ENCODE data around the gene CDKL4. TPM values are rescaled to one million over a fixed set of nuclear protein-coding genes. Genes with fewer than 3 reads are reported as not detected.

The CDKL4 gene
- under 1 TPM in 5 of 6 donors, not detected in 1; 0.25 to 0.79 (median 0.61) TPM for total RNA-seq
- polyA plus RNA-seq = under 1 TPM; 0.14 to 0.19 TPM

DNA sequence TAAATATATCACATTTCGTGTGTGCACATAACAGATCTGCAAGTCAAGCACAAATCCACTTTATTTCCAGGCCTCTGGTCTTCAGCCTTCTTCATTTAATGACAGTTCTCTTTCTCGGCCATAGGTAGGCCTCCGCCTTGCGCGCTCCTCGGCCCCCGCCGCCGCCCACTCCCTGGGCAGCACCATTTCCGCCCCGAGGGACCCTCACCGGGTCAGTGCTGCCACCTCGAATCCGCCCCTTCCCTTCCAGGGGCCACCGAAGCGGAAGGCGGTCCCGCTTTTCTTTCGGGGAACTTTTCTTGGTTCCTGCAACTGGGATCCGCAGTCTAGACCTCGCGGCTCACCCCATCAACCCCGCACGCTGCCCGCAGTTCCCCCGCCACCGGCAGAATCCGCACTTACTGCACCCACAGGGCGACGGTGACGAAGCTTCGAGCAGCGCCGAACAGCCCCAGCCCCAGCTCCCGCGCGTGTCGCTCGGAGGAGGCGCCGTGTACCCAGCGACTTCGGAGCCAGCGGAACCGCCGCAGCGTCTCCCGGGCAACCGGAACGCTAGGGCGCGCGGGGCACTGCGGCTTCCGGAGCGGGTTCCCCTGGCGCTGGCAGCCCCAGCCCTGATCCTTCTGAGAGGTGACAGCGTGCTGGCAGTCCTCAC, at the start of gene CDKL4:
CDKL4 (minus strand) TSS at position 502 of the 655 bp plus-strand sequence.
- intact Hi-C loops (cut with DNase I) = no loop called here
- Histone ChIP-seq H3K4me3 (peak within 1 kb of the TSS in 1 of 4 donors; percentile 9), H3K27ac (no peak within 1 kb of the TSS), H3K27me3 (no peaks in the 10 kb centered on the region), H3K36me3 (no peaks in the 10 kb centered on the region), H3K9me3 (no peaks in the 10 kb centered on the region), H3K4me1 (no peaks in the 10 kb centered on the region)
- DNase-seq (peak in 1 of 6 donors; percentile 56), FAIRE-seq (no peak), ATAC-seq (peak in 2 of 4 donors; percentile 74 to 83)
- 60 to 61% methylated on average over 56 to 58 of the region's 58 CpGs for WGBS, 2 donors
- TF ChIP-seq, protein P1, sequence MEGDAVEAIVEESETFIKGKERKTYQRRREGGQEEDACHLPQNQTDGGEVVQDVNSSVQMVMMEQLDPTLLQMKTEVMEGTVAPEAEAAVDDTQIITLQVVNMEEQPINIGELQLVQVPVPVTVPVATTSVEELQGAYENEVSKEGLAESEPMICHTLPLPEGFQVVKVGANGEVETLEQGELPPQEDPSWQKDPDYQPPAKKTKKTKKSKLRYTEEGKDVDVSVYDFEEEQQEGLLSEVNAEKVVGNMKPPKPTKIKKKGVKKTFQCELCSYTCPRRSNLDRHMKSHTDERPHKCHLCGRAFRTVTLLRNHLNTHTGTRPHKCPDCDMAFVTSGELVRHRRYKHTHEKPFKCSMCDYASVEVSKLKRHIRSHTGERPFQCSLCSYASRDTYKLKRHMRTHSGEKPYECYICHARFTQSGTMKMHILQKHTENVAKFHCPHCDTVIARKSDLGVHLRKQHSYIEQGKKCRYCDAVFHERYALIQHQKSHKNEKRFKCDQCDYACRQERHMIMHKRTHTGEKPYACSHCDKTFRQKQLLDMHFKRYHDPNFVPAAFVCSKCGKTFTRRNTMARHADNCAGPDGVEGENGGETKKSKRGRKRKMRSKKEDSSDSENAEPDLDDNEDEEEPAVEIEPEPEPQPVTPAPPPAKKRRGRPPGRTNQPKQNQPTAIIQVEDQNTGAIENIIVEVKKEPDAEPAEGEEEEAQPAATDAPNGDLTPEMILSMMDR (IDR thresholded peaks at IDR 0.05) = no peak

DNA sequence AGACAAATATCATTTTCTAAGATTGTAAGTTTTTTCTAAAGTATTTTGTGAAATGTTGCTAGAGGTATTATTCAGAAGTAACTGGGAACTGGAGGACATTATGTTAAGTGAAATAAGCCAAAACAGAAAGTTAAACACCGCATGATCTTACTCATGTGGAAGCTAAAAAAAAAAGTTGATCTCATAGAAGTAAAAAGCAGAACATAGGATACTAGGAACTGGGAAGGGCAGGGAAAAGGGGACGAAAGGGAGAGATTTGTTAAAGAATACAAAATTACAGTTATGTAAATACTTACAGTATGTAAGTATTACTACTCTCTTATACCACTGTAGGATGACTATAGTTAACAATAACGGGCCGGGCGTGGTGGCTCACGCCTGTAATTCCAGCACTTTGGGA, 46.7 kb upstream of the CDKL4 start:
- 96 to 97% methylated on average over 6 of the region's 6 CpGs for WGBS, 2 donors
- Histone ChIP-seq H3K4me1 (no peaks in the 10 kb centered on the region), H3K36me3 (peaks cover 0 to 22% (median 0%) of the 10 kb centered on the region in 3 donors), H3K27ac (no peak overlapping the region), H3K4me3 (no peak overlapping the region), H3K9me3 (no peaks in the 10 kb centered on the region), H3K27me3 (no peaks in the 10 kb centered on the region)
- intact Hi-C loops (cut with DNase I) = no loop called here
- FAIRE-seq (no peak), ATAC-seq (no peak), DNase-seq (no peak)
- TF ChIP-seq, protein P1 (IDR thresholded peaks at IDR 0.05) = no peak

DNA sequence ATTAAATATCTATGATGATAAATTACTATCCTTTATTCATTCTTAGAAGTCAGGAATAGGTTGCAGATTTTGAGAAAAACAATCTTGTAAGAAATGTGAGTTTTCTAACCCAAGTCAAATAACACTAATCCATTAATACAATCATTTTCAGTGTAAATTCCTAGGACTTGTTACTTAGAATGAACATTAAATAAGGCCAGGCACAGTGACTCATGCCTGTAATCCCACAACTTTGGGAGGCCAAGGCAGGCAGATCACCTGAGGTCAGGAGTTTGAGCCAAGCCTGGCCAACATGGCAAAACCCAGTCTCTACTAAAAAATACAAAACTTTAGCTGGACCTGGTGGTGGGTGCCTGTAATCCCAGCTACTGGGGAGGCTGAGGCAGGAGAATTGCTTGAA, 45.8 kb upstream of the CDKL4 start:
- DNase-seq = no peak
- no peak for ATAC-seq

DNA sequence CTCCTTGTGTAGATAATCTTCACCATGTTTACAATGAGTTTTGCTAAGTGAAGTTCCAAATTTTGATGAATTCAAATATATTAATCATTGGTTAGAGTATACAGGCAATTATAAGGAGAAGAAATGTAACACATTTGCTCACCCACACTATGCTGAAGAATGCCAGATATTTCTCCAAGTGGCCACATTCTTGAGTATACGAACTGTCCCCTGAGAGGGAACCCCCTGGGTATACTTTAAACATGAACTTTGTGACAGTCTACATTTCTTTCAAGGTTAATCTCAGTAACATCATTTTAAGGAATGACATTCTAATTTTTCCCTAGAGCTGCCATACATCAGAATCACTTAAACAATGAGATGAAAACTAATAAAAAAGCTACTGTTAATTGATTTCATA, 39.8 kb upstream of the CDKL4 start:
- WGBS, 2 donors = 87 to 93% methylated on average over 1 of the region's 1 CpG
- no peak for DNase-seq
- TF ChIP-seq, protein P1 (IDR thresholded peaks at IDR 0.05) = no peak
- Histone ChIP-seq H3K27me3 (no peaks in the 10 kb centered on the region), H3K4me1 (no peaks in the 10 kb centered on the region), H3K36me3 (peaks cover 0 to 31% (median 0%) of the 10 kb centered on the region in 3 donors), H3K27ac (no peak overlapping the region), H3K9me3 (no peaks in the 10 kb centered on the region), H3K4me3 (no peak overlapping the region)
- FAIRE-seq = no peak
- ATAC-seq = no peak
- intact Hi-C loops (cut with DNase I) = no loop called here

More for the DNA sequence above, 45.8 kb upstream of the CDKL4 start:
- intact Hi-C loops (cut with DNase I) = no loop called here
- Histone ChIP-seq H3K4me1 (no peaks in the 10 kb centered on the region), H3K4me3 (no peak overlapping the region), H3K9me3 (no peaks in the 10 kb centered on the region), H3K36me3 (peaks cover 0 to 22% (median 0%) of the 10 kb centered on the region in 3 donors), H3K27ac (no peak overlapping the region), H3K27me3 (no peaks in the 10 kb centered on the region)
- TF ChIP-seq, protein P1 (IDR thresholded peaks at IDR 0.05) = no peak
- FAIRE-seq = no peak

DNA sequence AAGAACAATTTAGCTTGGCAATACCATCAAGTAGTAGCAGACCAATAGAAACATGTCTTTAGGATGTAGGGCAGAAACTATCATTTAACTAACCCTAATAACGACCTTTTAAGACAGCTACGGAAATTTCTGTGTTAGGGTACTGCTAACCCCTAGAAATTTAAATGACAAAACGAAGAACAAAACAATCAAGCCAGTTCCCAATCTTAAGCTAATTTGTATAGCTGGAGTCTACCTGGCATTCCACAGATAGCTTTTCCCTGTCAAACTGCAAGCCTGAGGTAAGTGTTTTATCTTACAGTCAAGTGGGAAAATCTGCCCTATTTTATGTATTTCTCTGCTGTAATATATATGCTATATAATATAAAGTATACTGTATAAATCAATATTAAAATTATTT, 37.6 kb upstream of the CDKL4 start:
- TF ChIP-seq, protein P1 (IDR thresholded peaks at IDR 0.05) = no peak
- intact Hi-C loops (cut with DNase I) = no loop called here
- Histone ChIP-seq H3K4me1 (no peaks in the 10 kb centered on the region), H3K4me3 (no peak overlapping the region), H3K9me3 (no peaks in the 10 kb centered on the region), H3K36me3 (peaks cover 0 to 34% (median 3%) of the 10 kb centered on the region in 3 donors), H3K27me3 (no peaks in the 10 kb centered on the region), H3K27ac (no peak overlapping the region)
- FAIRE-seq (no peak), ATAC-seq (no peak), DNase-seq (no peak)
- 86 to 89% methylated on average over 3 of the region's 3 CpGs for WGBS, 2 donors

All from pancreas (tissue), 10 donors.